BE2C (cell line): ENCODE measurements around the gene PALMD.

ENCODE experiments used
- DNase-seq: peaks from one replicate; pipeline ENCODE4 v3.0.0-alpha.2; 2020
- H3K27me3 ChIP-seq: fragments of 250-450 bp; sonication (Bioruptor Pico); 2 replicates; pipeline ENCODE4 v1.5.1; 2020; ENCODE audit warnings: mild to moderate bottlenecking
- H3K36me3 ChIP-seq: fragments of 250-450 bp; sonication (Bioruptor Pico); 2 replicates; pipeline ENCODE4 v1.5.1; 2020; ENCODE audit warnings: mild to moderate bottlenecking
- H3K4me1 ChIP-seq: fragments of 250-450 bp; sonication (Bioruptor Pico); 2 replicates; pipeline ENCODE4 v1.5.1; 2020
- H3K4me3 ChIP-seq: 2 replicates; pipeline ENCODE4 v1.5.1; 2011; ENCODE audit warnings: low read depth, low read length
- H3K9me3 ChIP-seq: fragments of 250-450 bp; sonication (Bioruptor Pico); 2 replicates; pipeline ENCODE4 v1.5.1; 2020
- CTCF ChIP-seq: IDR thresholded peaks from 2 replicates; pipeline ENCODE4 v1.5.1; 2012; ENCODE audit warnings: mild to moderate bottlenecking, low read depth, low read length

The PALMD gene

GRCh38 chr1:99627615-99628014 lies 18.3 kb upstream of the PALMD start:
- H3K4me1 ChIP-seq = no peaks in the 10 kb centered on the region
- H3K27me3 ChIP-seq = no peaks in the 10 kb centered on the region
- H3K9me3 ChIP-seq = no peaks in the 10 kb centered on the region
- TF ChIP-seq CTCF = no peak
- H3K36me3 ChIP-seq = no peaks in the 10 kb centered on the region
- no peak overlapping the region for H3K4me3 ChIP-seq
- no peak for DNase-seq

DNA sequence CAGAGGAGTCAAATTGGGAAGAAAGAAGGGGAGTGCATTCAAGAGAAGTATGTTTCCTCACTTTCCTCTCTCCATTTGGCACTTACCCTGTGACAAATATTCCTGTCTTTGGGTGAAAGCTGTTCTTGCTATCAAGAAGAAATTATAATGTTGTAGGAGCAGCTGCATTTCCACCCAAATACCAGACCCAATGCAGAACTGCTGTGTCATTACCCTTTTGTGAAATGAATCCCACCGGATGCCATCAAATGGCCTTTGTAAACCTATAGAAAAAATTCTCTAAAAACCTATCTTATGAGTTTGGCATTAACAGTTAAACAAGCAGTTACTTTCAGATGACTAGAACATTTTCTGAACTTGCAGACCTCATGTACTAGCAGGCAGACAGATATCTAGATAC lies 16.7 kb upstream of the PALMD start:
- Histone ChIP-seq H3K4me3 (no peak overlapping the region), H3K36me3 (no peaks in the 10 kb centered on the region), H3K27me3 (no peaks in the 10 kb centered on the region), H3K9me3 (no peaks in the 10 kb centered on the region), H3K4me1 (no peaks in the 10 kb centered on the region)
- no peak for DNase-seq
- no peak for TF ChIP-seq CTCF

- Histone ChIP-seq H3K27me3 (no peaks in the 10 kb centered on the region), H3K9me3 (no peaks in the 10 kb centered on the region), H3K36me3 (no peaks in the 10 kb centered on the region), H3K4me3 (no peak overlapping the region), H3K4me1 (peaks cover 5% of the 10 kb centered on the region; the same call in 1 of the 2 replicates)
- no peak for DNase-seq
- no peak for TF ChIP-seq CTCF
Observed at GRCh38 chr1:99634971-99635624, 10.8 kb upstream of the PALMD start.

GRCh38 chr1:99635664-99636063 lies 10.2 kb upstream of the PALMD start:
- Histone ChIP-seq H3K9me3 (no peaks in the 10 kb centered on the region), H3K36me3 (no peaks in the 10 kb centered on the region), H3K4me3 (no peak overlapping the region), H3K4me1 (peaks cover 5% of the 10 kb centered on the region; the same call in 1 of the 2 replicates), H3K27me3 (no peaks in the 10 kb centered on the region)
- no peak for DNase-seq
- TF ChIP-seq CTCF = no peak

- Histone ChIP-seq H3K9me3 (no peaks in the 10 kb centered on the region), H3K27me3 (no peaks in the 10 kb centered on the region), H3K4me1 (peaks cover 5% of the 10 kb centered on the region; the same call in 1 of the 2 replicates), H3K4me3 (no peak overlapping the region), H3K36me3 (no peaks in the 10 kb centered on the region)
- TF ChIP-seq CTCF = no peak
- DNase-seq = no peak
Observed at GRCh38 chr1:99636647-99637175, 9.2 kb upstream of the PALMD start.

GRCh38 chr1:99638853-99639252 lies 7.1 kb upstream of the PALMD start:
- Histone ChIP-seq H3K4me3 (no peak overlapping the region), H3K9me3 (no peaks in the 10 kb centered on the region), H3K27me3 (no peaks in the 10 kb centered on the region), H3K4me1 (peaks cover 5% of the 10 kb centered on the region; the same call in 1 of the 2 replicates), H3K36me3 (no peaks in the 10 kb centered on the region)
- DNase-seq = no peak
- TF ChIP-seq CTCF = no peak
